ENCODE results near the gene ATRAID. TPM values are rescaled to one million over a fixed set of nuclear protein-coding genes. Genes with fewer than 3 reads are reported as not detected.

Gene ATRAID
- total RNA-seq, 1 experiment from 2014 or later, result 108 TPM

DNA sequence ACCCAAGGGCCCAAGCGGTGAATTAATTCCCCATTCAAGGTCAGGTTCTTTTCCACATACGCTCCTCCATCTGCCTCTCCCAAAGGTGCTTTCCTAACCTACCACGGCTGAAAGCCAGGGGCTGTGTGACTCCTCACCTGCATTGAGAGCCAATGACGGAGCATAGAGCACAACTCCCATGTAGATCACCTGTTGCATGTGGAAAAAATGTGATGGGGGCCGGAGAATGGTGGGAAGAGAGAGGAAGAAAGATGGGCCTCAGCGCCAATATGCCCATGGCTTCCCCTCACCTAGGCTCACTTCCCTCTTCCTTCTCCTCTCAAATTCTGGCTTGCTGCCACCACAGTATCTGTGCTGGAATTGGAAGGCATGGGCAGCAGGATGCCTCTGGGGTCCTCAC, 5.5 kb upstream of the ATRAID start:
- peaks cover 3% of the 10 kb centered on the region for H3K23me2 ChIP-seq (ENCODE audit: insufficient read length, low read depth, low read length, poor library complexity, severe bottlenecking)
- no peak overlapping the region for H2BK120ac ChIP-seq (ENCODE audit: low read depth, low read length, poor library complexity, severe bottlenecking)
- no peak overlapping the region for H2BK5ac ChIP-seq (ENCODE audit: insufficient read length, low read length)
- no peak overlapping the region for H4K8ac ChIP-seq (replicated peaks; ENCODE audit: insufficient read length, low read depth, low read length)
- H3K27me3 ChIP-seq (ENCODE audit: insufficient read depth, low read length), result no peaks in the 10 kb centered on the region
- no peaks in the 10 kb centered on the region for H3K9me3 Mint-ChIP-seq
- no peaks in the 10 kb centered on the region for H3K9me3 ChIP-seq (ENCODE audit: control insufficient read depth, low read depth, low read length)
- no peaks in the 10 kb centered on the region for H3K4me1 ChIP-seq (ENCODE audit: insufficient read depth, low read length)
- no peak for DNase-seq
- H3K56ac ChIP-seq (ENCODE audit: insufficient read length, low read depth, low read length), result no peak overlapping the region
- no peak overlapping the region for H2AK5ac ChIP-seq (ENCODE audit: insufficient read length, low read length)
- H3K27ac ChIP-seq (ENCODE audit: insufficient read length, low read depth, low read length), result no peak overlapping the region
- no peaks in the 10 kb centered on the region for H3K79me1 ChIP-seq (ENCODE audit: insufficient read depth, low read depth, low read length, poor library complexity, severe bottlenecking)
- no peak overlapping the region for H2BK15ac ChIP-seq (ENCODE audit: low read depth, low read length)
- no peak overlapping the region for H3K27ac Mint-ChIP-seq
- TF ChIP-seq, protein P1, sequence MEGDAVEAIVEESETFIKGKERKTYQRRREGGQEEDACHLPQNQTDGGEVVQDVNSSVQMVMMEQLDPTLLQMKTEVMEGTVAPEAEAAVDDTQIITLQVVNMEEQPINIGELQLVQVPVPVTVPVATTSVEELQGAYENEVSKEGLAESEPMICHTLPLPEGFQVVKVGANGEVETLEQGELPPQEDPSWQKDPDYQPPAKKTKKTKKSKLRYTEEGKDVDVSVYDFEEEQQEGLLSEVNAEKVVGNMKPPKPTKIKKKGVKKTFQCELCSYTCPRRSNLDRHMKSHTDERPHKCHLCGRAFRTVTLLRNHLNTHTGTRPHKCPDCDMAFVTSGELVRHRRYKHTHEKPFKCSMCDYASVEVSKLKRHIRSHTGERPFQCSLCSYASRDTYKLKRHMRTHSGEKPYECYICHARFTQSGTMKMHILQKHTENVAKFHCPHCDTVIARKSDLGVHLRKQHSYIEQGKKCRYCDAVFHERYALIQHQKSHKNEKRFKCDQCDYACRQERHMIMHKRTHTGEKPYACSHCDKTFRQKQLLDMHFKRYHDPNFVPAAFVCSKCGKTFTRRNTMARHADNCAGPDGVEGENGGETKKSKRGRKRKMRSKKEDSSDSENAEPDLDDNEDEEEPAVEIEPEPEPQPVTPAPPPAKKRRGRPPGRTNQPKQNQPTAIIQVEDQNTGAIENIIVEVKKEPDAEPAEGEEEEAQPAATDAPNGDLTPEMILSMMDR (conservative IDR thresholded peaks at IDR 0.05), result no peak
- no peak overlapping the region for H4K5ac ChIP-seq (ENCODE audit: insufficient read length, low read depth, low read length)
- no peaks in the 10 kb centered on the region for H3K27me3 Mint-ChIP-seq (ENCODE audit: low read depth)
- peaks cover 60 to 88% (median 87%) of the 10 kb centered on the region in 3 experiments for H3K36me3 Mint-ChIP-seq (ENCODE audit: insufficient read depth in 1 of 3, low read depth in 3 of 3)
- no peak overlapping the region for H3K14ac ChIP-seq (ENCODE audit: insufficient read depth, low read length)
- no peak overlapping the region for H4K91ac ChIP-seq (ENCODE audit: insufficient read length, low read depth, low read length)
- no peak overlapping the region for H3K18ac ChIP-seq (ENCODE audit: insufficient read length, low read depth, low read length)
- H4K20me1 ChIP-seq (ENCODE audit: control insufficient read depth, insufficient read depth, insufficient read length), result no peaks in the 10 kb centered on the region
- no peak overlapping the region for H3K23ac ChIP-seq (ENCODE audit: insufficient read length, low read depth, low read length)
- no peak overlapping the region for H2BK20ac ChIP-seq (ENCODE audit: low read depth, low read length, poor library complexity, severe bottlenecking)
- no peak overlapping the region for H3K4me3 Mint-ChIP-seq
- H2AFZ ChIP-seq (ENCODE audit: low read length), result no peak overlapping the region
- peaks cover 21 to 24% of the 10 kb centered on the region in 2 experiments for H3K4me1 Mint-ChIP-seq
- H3T11ph ChIP-seq (ENCODE audit: low read length), result no peak overlapping the region
- no CpG with 5 or more reads among the region's 6 CpGs for WGBS (ENCODE audit: extremely low coverage, insufficient read length, low lambda C conversion rate)
- H3K79me2 ChIP-seq (ENCODE audit: insufficient read depth, low read length), result no peaks in the 10 kb centered on the region
- no peak overlapping the region for H2BK12ac ChIP-seq (ENCODE audit: insufficient read length, low read depth, low read length)
- H3K9ac ChIP-seq (ENCODE audit: extremely low read depth, insufficient read length, low read length), result no peak overlapping the region
- H3K4ac ChIP-seq (ENCODE audit: low read depth, low read length), result no peak overlapping the region
- H3K4me2 ChIP-seq (ENCODE audit: insufficient read depth, insufficient read length, low read length), result no peak overlapping the region
